CD4-positive, CD25-positive, alpha-beta regulatory T cell (primary cell): Measurements from ENCODE around the gene IL24. TPM values are rescaled to one million over a fixed set of nuclear protein-coding genes. Genes with fewer than 3 reads are reported as not detected.

ENCODE experiments used
- ATAC-seq, 2 donors: fragments of 150-1000 bp; cut with Tn5 transposase; one replicate each; pipeline ENCODE4 v1.10.0; 2021; ENCODE audit warnings: low read depth in 2 of 2, moderate number of reproducible peaks in 2 of 2, moderate library complexity in 1 of 2
- DNase-seq, 3 donors: peaks; one replicate each; pipeline versions ENCODE4 v3.0.0 to v3.0.0-alpha.2; 2012 to 2022; ENCODE audit warnings: mixed read lengths in 1 of 3
- H3K27ac ChIP-seq: one replicate; pipeline ENCODE4 v1.7.0; 2013; ENCODE audit warnings: mild to moderate bottlenecking, low read length; ENCODE audit not compliant: insufficient read depth, poor library complexity, severe bottlenecking
- H3K27me3 ChIP-seq: one replicate; pipeline ENCODE4 v1.7.0; 2013; ENCODE audit warnings: low read length; ENCODE audit not compliant: control insufficient read depth, insufficient read depth
- H3K36me3 ChIP-seq: one replicate; pipeline ENCODE4 v1.7.0; 2013; ENCODE audit warnings: mild to moderate bottlenecking, low read length, moderate library complexity; ENCODE audit not compliant: control insufficient read depth, insufficient read depth
- H3K4me1 ChIP-seq: 2 replicates; pipeline ENCODE4 v1.7.0; 2013; ENCODE audit warnings: mild to moderate bottlenecking, low read length; ENCODE audit not compliant: insufficient read depth, control insufficient read depth, poor library complexity, severe bottlenecking
- H3K4me3 ChIP-seq: one replicate; pipeline ENCODE4 v1.7.0; 2013; ENCODE audit warnings: low read depth, mild to moderate bottlenecking, low read length, moderate library complexity
- H3K9me3 ChIP-seq, 2 experiments: 1 replicate in 1 of 2; 2 replicates in 1 of 2; pipeline ENCODE4 v1.7.0; 2013; ENCODE audit warnings: low read length in 2 of 2, mild to moderate bottlenecking in 1 of 2, moderate library complexity in 1 of 2; ENCODE audit not compliant: control insufficient read depth in 2 of 2
- H3K27ac Mint-ChIP-seq, 3 donors: one replicate each; pipeline ENCODE4 v1.8.0; 2020 to 2022; ENCODE audit warnings: mild to moderate bottlenecking in 3 of 3, mixed read lengths in 3 of 3, moderate library complexity in 2 of 3
- H3K27me3 Mint-ChIP-seq: one replicate; pipeline ENCODE4 v1.8.0; 2022; ENCODE audit warnings: mild to moderate bottlenecking, mixed read lengths
- H3K36me3 Mint-ChIP-seq: one replicate; pipeline ENCODE4 v1.8.0; 2020; ENCODE audit warnings: mixed read lengths
- H3K4me1 Mint-ChIP-seq, 4 donors: one replicate each; pipeline ENCODE4 v1.8.0; 2020 to 2022; ENCODE audit warnings: mixed read lengths in 4 of 4, mild to moderate bottlenecking in 1 of 4
- H3K4me3 Mint-ChIP-seq, 4 donors: one replicate each; pipeline ENCODE4 v1.8.0; 2020 to 2022; ENCODE audit warnings: mild to moderate bottlenecking in 4 of 4, mixed read lengths in 4 of 4, moderate library complexity in 3 of 4
- H3K9me3 Mint-ChIP-seq, 7 donors: one replicate each; pipeline ENCODE4 v1.8.0; 2020 to 2022; ENCODE audit warnings: mixed read lengths in 7 of 7, mild to moderate bottlenecking in 3 of 7, moderate library complexity in 2 of 7
- polyA plus RNA-seq, 4 donors: library from polyadenylated mRNA; unstranded; fragments of 300-500 nt; fragmentation: Illumina TruSeq; gene quantifications; one replicate each; pipeline ENCODE4 v1.2.3, GENCODE V29; 2021
- total RNA-seq: library from RNA; stranded (reverse); gene quantifications from one replicate; pipeline ENCODE4 v1.2.3, GENCODE V29; 2022

The IL24 gene
- total and polyA plus RNA-seq, 5 donors from 2014 or later, result 25.0 to 36.3 (median 29.6) TPM; not detected in 1

DNA sequence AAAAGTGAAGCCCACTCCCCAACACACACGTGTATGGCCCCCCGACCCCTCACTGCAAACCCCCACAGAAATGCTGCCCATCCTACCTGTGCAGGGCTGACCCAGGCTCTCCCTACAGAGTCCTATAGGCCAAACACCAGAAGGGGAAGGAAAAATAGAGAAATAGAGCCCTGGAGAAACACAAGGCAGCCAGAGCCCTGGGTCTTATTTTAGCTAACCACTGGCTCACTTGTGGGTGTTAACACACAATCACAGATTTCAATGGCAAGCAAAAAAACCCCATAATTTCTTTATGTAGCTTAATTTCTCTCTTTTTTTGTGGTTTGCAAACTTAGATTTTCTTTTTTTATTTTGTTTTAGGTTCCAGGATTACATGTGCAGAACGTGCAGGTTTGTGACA lies 50.0 kb downstream of the IL24 start:
- DNase-seq (no peak), ATAC-seq (no peak)
- Mint-ChIP-seq H3K4me1 (peaks cover 0 to 2% (median 0%) of the 10 kb centered on the region in 4 donors), H3K27me3 (peaks cover 19% of the 10 kb centered on the region), H3K4me3 (no peak overlapping the region), H3K36me3 (peaks cover 4% of the 10 kb centered on the region), H3K27ac (no peak overlapping the region), H3K9me3 (peaks cover 0 to 4% (median 0%) of the 10 kb centered on the region in 7 donors)
- Histone ChIP-seq H3K36me3 (no peaks in the 10 kb centered on the region), H3K9me3 (no peaks in the 10 kb centered on the region), H3K4me3 (no peak overlapping the region), H3K27ac (no peak overlapping the region), H3K27me3 (peaks cover 4% of the 10 kb centered on the region), H3K4me1 (no peaks in the 10 kb centered on the region)

GRCh38 chr1:206949208-206949607 lies 52.0 kb downstream of the IL24 start:
- peaks cover 11% of the 10 kb centered on the region for H3K27me3 Mint-ChIP-seq
- H3K4me3 Mint-ChIP-seq, result no peak overlapping the region
- Histone ChIP-seq H3K4me1 (no peaks in the 10 kb centered on the region), H3K36me3 (no peaks in the 10 kb centered on the region), H3K4me3 (no peak overlapping the region), H3K27ac (no peak overlapping the region), H3K9me3 (no peaks in the 10 kb centered on the region), H3K27me3 (peaks cover 2% of the 10 kb centered on the region)
- DNase-seq (no peak), ATAC-seq (no peak)
- H3K9me3 Mint-ChIP-seq, result peaks cover 0 to 4% (median 0%) of the 10 kb centered on the region in 7 donors
- peaks cover 4% of the 10 kb centered on the region for H3K36me3 Mint-ChIP-seq
- peaks cover 0 to 2% (median 0%) of the 10 kb centered on the region in 4 donors for H3K4me1 Mint-ChIP-seq
- no peak overlapping the region for H3K27ac Mint-ChIP-seq

- Histone ChIP-seq H3K4me1 (no peaks in the 10 kb centered on the region), H3K9me3 (no peaks in the 10 kb centered on the region), H3K36me3 (no peaks in the 10 kb centered on the region), H3K27me3 (peaks cover 2% of the 10 kb centered on the region), H3K4me3 (no peak overlapping the region), H3K27ac (no peak overlapping the region)
- H3K4me1 Mint-ChIP-seq, result peaks cover 0 to 2% (median 0%) of the 10 kb centered on the region in 4 donors
- H3K27ac Mint-ChIP-seq, result no peak overlapping the region
- H3K4me3 Mint-ChIP-seq, result no peak overlapping the region
- no peak for DNase-seq
- ATAC-seq, result no peak
- peaks cover 4% of the 10 kb centered on the region for H3K36me3 Mint-ChIP-seq
- peaks cover 0 to 4% (median 0%) of the 10 kb centered on the region in 7 donors for H3K9me3 Mint-ChIP-seq
- peaks cover 6% of the 10 kb centered on the region for H3K27me3 Mint-ChIP-seq
These were observed 52.4 kb downstream of the IL24 start for GRCh38 chr1:206949641-206950040.

- H3K9me3 Mint-ChIP-seq, result peaks cover 0 to 4% (median 0%) of the 10 kb centered on the region in 7 donors
- no peaks in the 10 kb centered on the region for H3K9me3 ChIP-seq
- H3K27me3 Mint-ChIP-seq, result no peaks in the 10 kb centered on the region
- DNase-seq (no peak), ATAC-seq (no peak)
- H3K36me3 ChIP-seq, result no peaks in the 10 kb centered on the region
- H3K36me3 Mint-ChIP-seq, result peaks cover 4% of the 10 kb centered on the region
- H3K4me1 Mint-ChIP-seq, result no peaks in the 10 kb centered on the region
- H3K27ac ChIP-seq, result no peak overlapping the region
- no peak overlapping the region for H3K4me3 ChIP-seq
- no peaks in the 10 kb centered on the region for H3K27me3 ChIP-seq
- no peaks in the 10 kb centered on the region for H3K4me1 ChIP-seq
- no peak overlapping the region for H3K27ac Mint-ChIP-seq
- no peak overlapping the region for H3K4me3 Mint-ChIP-seq
These were observed 54.3 kb downstream of the IL24 start for GRCh38 chr1:206951318-206952100.

DNA sequence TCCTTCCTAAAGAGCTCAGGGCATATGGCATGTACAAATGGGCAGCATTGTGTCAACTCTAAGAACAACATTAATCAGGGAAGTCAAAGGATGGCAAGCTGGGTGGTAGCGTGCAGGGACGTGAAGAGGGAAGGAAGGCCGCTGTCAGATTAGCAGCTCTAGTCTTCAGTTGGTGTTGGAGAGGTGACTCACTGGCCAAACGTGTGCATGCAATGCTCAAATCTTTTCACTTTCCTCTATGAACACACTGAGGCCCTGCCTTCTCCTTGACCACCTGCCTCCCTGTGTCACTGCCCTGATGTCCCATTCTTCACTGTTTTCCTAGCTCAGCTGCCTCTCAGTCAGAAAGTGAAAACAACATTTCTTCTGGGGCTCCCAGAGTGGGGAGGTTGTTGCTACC lies 54.9 kb downstream of the IL24 start:
- Mint-ChIP-seq H3K4me1 (no peaks in the 10 kb centered on the region), H3K36me3 (peaks cover 4% of the 10 kb centered on the region), H3K4me3 (no peak overlapping the region), H3K27me3 (no peaks in the 10 kb centered on the region), H3K9me3 (peaks cover 0 to 3% (median 0%) of the 10 kb centered on the region in 7 donors), H3K27ac (no peak overlapping the region)
- DNase-seq (no peak), ATAC-seq (no peak)
- Histone ChIP-seq H3K36me3 (no peaks in the 10 kb centered on the region), H3K9me3 (no peaks in the 10 kb centered on the region), H3K4me1 (no peaks in the 10 kb centered on the region), H3K27ac (no peak overlapping the region), H3K27me3 (no peaks in the 10 kb centered on the region), H3K4me3 (no peak overlapping the region)

DNA sequence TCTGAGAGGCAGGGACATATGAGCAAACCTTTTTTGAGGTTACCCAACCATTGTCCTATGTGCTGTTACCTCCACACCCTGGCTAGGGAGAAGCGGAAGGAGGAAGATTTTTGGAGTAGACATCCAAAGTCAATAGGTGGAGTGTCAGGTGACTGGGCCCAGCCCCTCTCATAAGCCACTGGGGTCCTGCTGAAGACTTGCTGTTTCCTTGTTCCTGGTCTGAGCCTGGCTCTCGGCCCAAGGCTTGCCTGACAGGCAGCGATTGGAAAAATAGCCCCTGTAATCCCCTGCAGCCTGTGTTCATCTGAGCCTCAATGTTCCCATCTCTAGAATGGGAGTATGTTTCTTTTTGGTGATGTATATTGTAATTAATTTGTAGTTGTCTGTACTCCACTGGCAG lies 55.9 kb downstream of the IL24 start:
- DNase-seq, result no peak
- Histone ChIP-seq H3K27me3 (no peaks in the 10 kb centered on the region), H3K36me3 (no peaks in the 10 kb centered on the region), H3K4me3 (no peak overlapping the region), H3K27ac (no peak overlapping the region), H3K9me3 (no peaks in the 10 kb centered on the region), H3K4me1 (no peaks in the 10 kb centered on the region)
- peaks cover 0 to 3% (median 0%) of the 10 kb centered on the region in 7 donors for H3K9me3 Mint-ChIP-seq
- H3K27me3 Mint-ChIP-seq, result no peaks in the 10 kb centered on the region
- no peak overlapping the region for H3K4me3 Mint-ChIP-seq
- no peak for ATAC-seq
- peaks cover 4% of the 10 kb centered on the region for H3K36me3 Mint-ChIP-seq
- no peak overlapping the region for H3K27ac Mint-ChIP-seq
- no peaks in the 10 kb centered on the region for H3K4me1 Mint-ChIP-seq

DNA sequence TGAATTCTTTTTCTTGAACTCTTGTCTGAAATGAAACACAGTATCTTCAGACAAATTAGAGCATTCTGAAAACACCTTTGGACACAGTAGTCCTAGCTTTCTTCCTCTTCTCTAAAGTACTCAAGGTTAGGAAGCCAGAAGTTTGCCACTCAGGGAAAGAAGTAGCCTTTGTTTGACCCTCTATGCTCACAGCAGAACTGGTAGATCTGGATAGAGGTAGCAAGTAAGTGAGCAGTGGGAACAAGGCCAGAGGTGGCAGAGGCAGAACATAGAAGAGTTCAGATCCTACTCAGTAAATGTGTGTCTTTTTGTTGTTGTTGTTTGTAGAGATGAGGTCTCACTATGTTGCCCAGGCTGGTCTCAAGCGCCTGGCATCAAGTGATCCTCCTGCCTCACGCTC lies 56.4 kb downstream of the IL24 start:
- peaks cover under 1% of the 10 kb centered on the region for H3K27me3 Mint-ChIP-seq
- H3K9me3 Mint-ChIP-seq, result peaks cover 0 to 3% (median 0%) of the 10 kb centered on the region in 7 donors
- Histone ChIP-seq H3K36me3 (no peaks in the 10 kb centered on the region), H3K4me1 (no peaks in the 10 kb centered on the region), H3K4me3 (no peak overlapping the region), H3K9me3 (no peaks in the 10 kb centered on the region), H3K27me3 (no peaks in the 10 kb centered on the region), H3K27ac (no peak overlapping the region)
- H3K4me3 Mint-ChIP-seq, result no peak overlapping the region
- DNase-seq (no peak), ATAC-seq (no peak)
- H3K27ac Mint-ChIP-seq, result peak overlapping the region in 1 of 3 donors; percentile 26
- peaks cover 4% of the 10 kb centered on the region for H3K36me3 Mint-ChIP-seq
- H3K4me1 Mint-ChIP-seq, result no peaks in the 10 kb centered on the region
